Measurements from ENCODE around the gene GPR155. TPM values are rescaled to one million over a fixed set of nuclear protein-coding genes. Genes with fewer than 3 reads are reported as not detected.

GPR155 gene
- 9.9 and 11.6 TPM in 2 replicates for total RNA-seq

- intact Hi-C loops (cut with micrococcal nuclease), result loop anchor here (1.0 to 10.0 kb wide), 11 partner anchors 24 to 1932 kb away; partner anchors contain the start of genes ATF2, ATP5MC3, OLA1 and PDK1
Observed at GRCh38 chr2:174486563-174487107, at the start of gene GPR155. GPR155 (minus strand) TSS chr2:174487029; CDS start chr2:174481956, 5,073 bp downstream.

GRCh38 chr2:174535757-174536703 is 49.2 kb upstream of the GPR155 start:
- intact Hi-C loops (cut with micrococcal nuclease), result no loop called here

- intact Hi-C loops (cut with micrococcal nuclease), result no loop called here
Observed at GRCh38 chr2:174535083-174535482, 48.3 kb upstream of the GPR155 start.

- intact Hi-C loops (cut with micrococcal nuclease), result no loop called here
Observed at GRCh38 chr2:174529916-174530315, 43.1 kb upstream of the GPR155 start.

GRCh38 chr2:174527959-174528358 is 41.1 kb upstream of the GPR155 start:
- intact Hi-C loops (cut with micrococcal nuclease), result no loop called here

- intact Hi-C loops (cut with micrococcal nuclease), result no loop called here
Observed at GRCh38 chr2:174527101-174527721, 40.4 kb upstream of the GPR155 start.

- intact Hi-C loops (cut with micrococcal nuclease), result no loop called here
Observed at GRCh38 chr2:174524527-174524926, 37.7 kb upstream of the GPR155 start.

- intact Hi-C loops (cut with micrococcal nuclease), result loop anchor here (1.0 to 2.0 kb wide), 2 partner anchors 36 to 60 kb away; partner anchors contain the start of gene GPR155
Observed at GRCh38 chr2:174522553-174522952, 35.7 kb upstream of the GPR155 start.

GRCh38 chr2:174518395-174518794 is 31.6 kb upstream of the GPR155 start:
- intact Hi-C loops (cut with micrococcal nuclease), result no loop called here

GRCh38 chr2:174516501-174517378 is 29.9 kb upstream of the GPR155 start:
- intact Hi-C loops (cut with micrococcal nuclease), result no loop called here

- intact Hi-C loops (cut with micrococcal nuclease), result no loop called here
Observed at GRCh38 chr2:174512345-174512744, 25.5 kb upstream of the GPR155 start.

- intact Hi-C loops (cut with micrococcal nuclease), result no loop called here
Observed at GRCh38 chr2:174511580-174512260, 24.9 kb upstream of the GPR155 start.

- intact Hi-C loops (cut with micrococcal nuclease), result no loop called here
Observed at GRCh38 chr2:174510583-174511189, 23.9 kb upstream of the GPR155 start.

GRCh38 chr2:174503161-174503809 is 16.5 kb upstream of the GPR155 start:
- intact Hi-C loops (cut with micrococcal nuclease), result no loop called here

- intact Hi-C loops (cut with micrococcal nuclease), result no loop called here
Observed at GRCh38 chr2:174499371-174499770, 12.5 kb upstream of the GPR155 start.

GRCh38 chr2:174495365-174496012 is 8.7 kb upstream of the GPR155 start:
- intact Hi-C loops (cut with micrococcal nuclease), result no loop called here

GRCh38 chr2:174493549-174494331 is 6.9 kb upstream of the GPR155 start:
- intact Hi-C loops (cut with micrococcal nuclease), result loop anchor here (1.0 to 5.0 kb wide), 5 partner anchors 100 to 1136 kb away; partner anchors contain the start of gene WIPF1

- intact Hi-C loops (cut with micrococcal nuclease), result loop anchor here (1.0 to 5.0 kb wide), 5 partner anchors 100 to 1136 kb away; partner anchors contain the start of gene WIPF1
Observed at GRCh38 chr2:174492963-174493431, 6.2 kb upstream of the GPR155 start.
